ENCODE results near the gene NADSYN1. TPM values are rescaled to one million over a fixed set of nuclear protein-coding genes. Genes with fewer than 3 reads are reported as not detected.

NADSYN1 gene
- total and polyA plus RNA-seq, 2 experiments from 2014 or later, result 46.8 to 68.9 TPM

GRCh38 chr11:71463331-71464211, 10.6 kb downstream of the NADSYN1 start:
- H3K4me3 ChIP-seq, result no peak overlapping the region
- no peak for TF ChIP-seq CTCF (IDR thresholded peaks at IDR 0.05; ENCODE audit: low read depth, low read length)
- H3K9me3 ChIP-seq (ENCODE audit: low read depth), result no peaks in the 10 kb centered on the region
- H3K27ac ChIP-seq, result no peak overlapping the region
- peaks cover 5% of the 10 kb centered on the region for H3K36me3 ChIP-seq
- DNase-seq (ENCODE audit: low read depth in 1 of 2, low spot score in 1 of 2), result no peak
- no peaks in the 10 kb centered on the region for H3K27me3 ChIP-seq
- no peaks in the 10 kb centered on the region for H3K4me1 ChIP-seq (ENCODE audit: low read depth)

GRCh38 chr11:71465054-71465453, 12.1 kb downstream of the NADSYN1 start:
- no peak for TF ChIP-seq CTCF (IDR thresholded peaks at IDR 0.05; ENCODE audit: low read depth, low read length)
- H3K9me3 ChIP-seq (ENCODE audit: low read depth), result no peaks in the 10 kb centered on the region
- H3K27ac ChIP-seq, result no peak overlapping the region
- no peak for DNase-seq (ENCODE audit: low read depth in 1 of 2, low spot score in 1 of 2)
- no peaks in the 10 kb centered on the region for H3K27me3 ChIP-seq
- no peaks in the 10 kb centered on the region for H3K4me1 ChIP-seq (ENCODE audit: low read depth)
- H3K36me3 ChIP-seq, result peaks cover 2% of the 10 kb centered on the region
- no peak overlapping the region for H3K4me3 ChIP-seq

GRCh38 chr11:71466358-71466757, 13.4 kb downstream of the NADSYN1 start:
- peaks cover 12% of the 10 kb centered on the region for H3K4me1 ChIP-seq (ENCODE audit: low read depth)
- H3K27me3 ChIP-seq, result no peaks in the 10 kb centered on the region
- no peak overlapping the region for H3K4me3 ChIP-seq
- no peak for DNase-seq (ENCODE audit: low read depth in 1 of 2, low spot score in 1 of 2)
- H3K9me3 ChIP-seq (ENCODE audit: low read depth), result no peaks in the 10 kb centered on the region
- H3K36me3 ChIP-seq, result no peaks in the 10 kb centered on the region
- TF ChIP-seq CTCF (IDR thresholded peaks at IDR 0.05; ENCODE audit: low read depth, low read length), result no peak
- H3K27ac ChIP-seq, result no peak overlapping the region

- H3K4me1 ChIP-seq (ENCODE audit: low read depth), result peaks cover 12% of the 10 kb centered on the region
- H3K27ac ChIP-seq, result no peak overlapping the region
- no peaks in the 10 kb centered on the region for H3K27me3 ChIP-seq
- H3K9me3 ChIP-seq (ENCODE audit: low read depth), result no peaks in the 10 kb centered on the region
- TF ChIP-seq CTCF (IDR thresholded peaks at IDR 0.05; ENCODE audit: low read depth, low read length), result no peak
- DNase-seq (ENCODE audit: low read depth in 1 of 2, low spot score in 1 of 2), result no peak
- no peak overlapping the region for H3K4me3 ChIP-seq
- no peaks in the 10 kb centered on the region for H3K36me3 ChIP-seq
Measured at GRCh38 chr11:71467164-71467563, 14.2 kb downstream of the NADSYN1 start.

- peaks cover 12% of the 10 kb centered on the region for H3K4me1 ChIP-seq (ENCODE audit: low read depth)
- H3K9me3 ChIP-seq (ENCODE audit: low read depth), result no peaks in the 10 kb centered on the region
- H3K27ac ChIP-seq, result peak overlapping the region; percentile 48
- peaks cover 2% of the 10 kb centered on the region for H3K36me3 ChIP-seq
- no peak for TF ChIP-seq CTCF (IDR thresholded peaks at IDR 0.05; ENCODE audit: low read depth, low read length)
- DNase-seq (ENCODE audit: low read depth in 1 of 2, low spot score in 1 of 2), result no peak
- H3K27me3 ChIP-seq, result no peaks in the 10 kb centered on the region
- H3K4me3 ChIP-seq, result no peak overlapping the region
Measured at GRCh38 chr11:71470946-71471345, 17.9 kb downstream of the NADSYN1 start.
